ENCODE measurements around the gene SDK1. TPM values are rescaled to one million over a fixed set of nuclear protein-coding genes. Genes with fewer than 3 reads are reported as not detected.

SDK1 gene
- polyA plus RNA-seq, 1 donor from 2014 or later = not detected

DNA sequence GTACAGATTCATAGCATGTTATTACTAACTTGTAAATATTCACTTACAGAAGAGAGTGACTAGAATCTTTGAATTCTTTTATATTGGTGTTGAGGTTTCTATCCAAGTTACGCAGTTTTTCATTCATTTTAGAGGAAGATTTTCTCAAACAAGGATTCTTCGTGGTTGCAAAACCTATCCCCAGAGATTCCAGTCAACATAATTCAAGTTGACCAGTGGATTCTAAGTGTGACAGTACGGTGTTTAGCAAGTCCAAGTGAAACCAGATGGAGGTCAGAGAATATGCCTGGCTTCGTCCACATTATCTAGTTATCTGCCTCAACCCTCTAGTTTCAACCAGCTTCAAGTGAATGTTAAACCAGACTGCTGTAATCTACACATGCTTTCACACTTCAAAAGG lies 131.9 kb downstream of the SDK1 start:
- Mint-ChIP-seq H3K27me3 (peaks cover 4% of the 10 kb centered on the region), H3K27ac (no peak overlapping the region), H3K4me1 (peaks cover 0 to 4% (median 0%) of the 10 kb centered on the region in 3 donors), H3K36me3 (peaks cover 3% of the 10 kb centered on the region), H3K4me3 (no peak overlapping the region), H3K9me3 (no peaks in the 10 kb centered on the region)

DNA sequence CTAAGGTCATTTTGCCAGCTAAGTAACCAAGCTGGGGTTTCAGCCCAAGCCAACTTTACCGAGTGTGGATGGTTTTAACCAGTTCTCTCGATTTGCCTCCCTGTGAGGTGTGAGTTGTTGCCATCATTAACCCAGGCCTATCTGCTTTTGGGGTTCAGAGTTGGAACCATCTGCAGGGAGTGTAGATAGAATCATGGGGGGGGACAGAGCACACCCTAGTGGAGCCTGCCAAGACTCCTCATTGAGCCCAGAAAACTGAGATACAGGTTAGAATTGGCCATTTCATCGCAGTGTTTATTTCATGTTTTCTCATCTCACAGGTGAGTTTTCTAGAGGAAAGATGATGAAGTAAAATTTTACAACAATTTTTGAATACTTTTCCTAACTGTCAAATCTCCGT lies 133.6 kb downstream of the SDK1 start:
- no peaks in the 10 kb centered on the region for H3K9me3 Mint-ChIP-seq
- H3K27ac Mint-ChIP-seq = no peak overlapping the region
- peaks cover 0 to 4% (median 0%) of the 10 kb centered on the region in 3 donors for H3K4me1 Mint-ChIP-seq
- H3K27me3 Mint-ChIP-seq = peaks cover 4% of the 10 kb centered on the region
- H3K36me3 Mint-ChIP-seq = peaks cover 3% of the 10 kb centered on the region
- H3K4me3 Mint-ChIP-seq = no peak overlapping the region

DNA sequence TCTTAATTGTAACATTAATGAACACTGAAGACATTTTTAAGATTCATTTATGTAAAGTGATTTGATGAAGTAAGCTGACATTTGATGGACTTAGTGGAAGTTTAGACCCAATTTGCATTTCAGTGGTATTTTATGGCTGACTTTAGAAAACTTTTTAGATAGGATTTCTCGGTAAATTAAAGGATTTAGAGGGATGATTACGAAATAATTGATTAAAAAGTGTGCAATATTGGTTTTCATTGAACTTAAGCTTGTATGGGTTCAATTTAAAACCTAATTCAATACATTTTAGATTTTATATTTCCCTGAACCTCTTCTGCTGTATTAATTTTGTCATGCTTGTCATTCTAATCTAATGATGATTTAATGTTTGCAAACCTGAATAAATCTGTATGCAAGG lies 135.1 kb downstream of the SDK1 start:
- Mint-ChIP-seq H3K36me3 (no peaks in the 10 kb centered on the region), H3K27me3 (peaks cover 4% of the 10 kb centered on the region), H3K4me1 (no peaks in the 10 kb centered on the region), H3K4me3 (no peak overlapping the region), H3K27ac (no peak overlapping the region), H3K9me3 (no peaks in the 10 kb centered on the region)

DNA sequence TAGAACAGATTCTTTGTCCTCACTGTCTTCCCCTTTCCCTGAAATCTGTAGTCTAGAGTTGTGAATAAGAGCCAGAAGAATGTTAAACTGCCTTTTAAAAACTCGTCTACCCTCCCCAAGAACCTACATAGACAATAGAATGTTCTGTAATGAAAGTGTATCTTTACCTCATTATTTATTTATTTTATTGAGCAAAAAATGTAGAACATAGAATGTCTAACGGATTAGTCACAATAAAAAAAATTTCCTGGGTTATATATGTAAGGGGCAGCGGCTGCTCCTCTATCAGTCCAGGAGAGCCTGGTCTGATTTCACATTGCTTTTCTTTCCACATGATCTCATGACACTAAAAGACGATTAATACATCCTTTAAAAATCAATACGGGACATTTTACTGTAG lies 135.7 kb downstream of the SDK1 start:
- no peak overlapping the region for H3K4me3 Mint-ChIP-seq
- no peaks in the 10 kb centered on the region for H3K9me3 Mint-ChIP-seq
- H3K27me3 Mint-ChIP-seq = peaks cover 4% of the 10 kb centered on the region
- no peaks in the 10 kb centered on the region for H3K36me3 Mint-ChIP-seq
- H3K27ac Mint-ChIP-seq = no peak overlapping the region
- no peaks in the 10 kb centered on the region for H3K4me1 Mint-ChIP-seq

DNA sequence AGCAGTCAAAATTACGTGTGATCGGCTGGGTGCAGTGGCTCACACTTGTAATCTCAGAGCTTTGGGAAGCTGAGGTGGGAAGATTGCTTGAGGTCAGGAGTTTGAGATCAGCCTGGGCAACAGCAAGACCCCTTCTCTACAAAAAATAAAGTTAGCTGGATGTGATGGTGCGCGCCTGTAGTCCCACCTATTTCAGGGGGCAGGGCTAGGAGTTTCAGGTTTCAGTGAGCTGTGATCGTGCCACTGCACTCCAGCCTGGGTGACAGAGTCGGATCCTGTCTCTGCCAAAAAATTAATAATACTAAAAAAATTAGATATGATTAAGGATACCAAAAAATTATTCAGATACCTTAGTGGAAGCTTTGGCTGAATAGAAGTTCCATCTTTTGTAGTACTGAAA lies 136.4 kb downstream of the SDK1 start:
- Mint-ChIP-seq H3K27ac (no peak overlapping the region), H3K4me3 (no peak overlapping the region), H3K36me3 (no peaks in the 10 kb centered on the region), H3K27me3 (peaks cover 4% of the 10 kb centered on the region), H3K4me1 (no peaks in the 10 kb centered on the region), H3K9me3 (no peaks in the 10 kb centered on the region)

DNA sequence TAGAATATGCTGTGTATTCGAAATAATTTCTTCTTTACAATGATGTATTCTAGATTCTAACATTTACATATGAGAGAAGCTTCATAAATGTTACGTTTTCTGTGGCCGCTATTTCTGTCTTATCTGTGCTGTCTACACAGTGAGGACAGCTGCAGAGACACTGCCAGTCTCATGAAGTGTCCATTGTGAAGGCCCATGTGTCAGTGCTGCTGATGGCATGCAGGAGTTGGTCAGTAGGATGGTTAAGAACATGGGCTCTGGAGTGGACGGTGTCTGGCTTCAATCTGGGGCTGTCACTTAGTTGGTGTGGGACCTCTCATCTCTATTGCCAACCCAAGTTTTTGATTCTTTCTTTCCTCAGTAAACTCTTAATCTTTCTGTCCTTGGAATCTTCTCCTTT lies 137.3 kb downstream of the SDK1 start:
- H3K27ac Mint-ChIP-seq = no peak overlapping the region

DNA sequence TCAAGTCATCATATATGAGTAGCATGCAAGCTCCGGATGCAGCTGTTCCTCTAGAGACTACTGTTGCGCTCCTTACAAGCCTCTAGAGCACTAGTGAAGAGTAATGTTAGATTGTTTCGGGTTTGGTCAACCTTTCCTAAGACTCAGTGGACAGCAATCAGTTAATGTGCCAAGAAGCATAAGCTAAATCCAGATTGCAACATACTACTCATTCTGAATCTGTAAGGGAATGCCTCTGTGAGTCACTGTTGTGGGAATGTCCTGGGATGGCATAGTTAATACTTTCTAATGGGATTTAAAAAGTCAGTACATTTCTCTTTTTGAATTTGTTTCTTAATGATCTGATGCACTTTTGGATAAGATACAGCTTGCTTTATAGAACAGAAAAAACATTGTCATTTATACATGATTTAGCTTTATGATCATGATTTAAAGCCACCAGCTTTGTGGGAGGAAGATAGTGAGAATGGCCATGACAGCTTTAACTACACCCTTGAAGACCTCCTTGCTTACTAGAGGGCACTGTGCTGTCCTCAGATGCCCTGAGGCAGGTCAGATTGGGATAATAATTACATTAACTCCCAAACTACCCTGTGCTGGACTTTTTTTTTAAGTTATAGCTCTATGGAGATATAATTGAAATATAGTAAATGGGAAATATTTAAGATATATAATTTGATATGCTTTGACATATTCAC lies 138.4 kb downstream of the SDK1 start:
- Mint-ChIP-seq H3K27me3 (peaks cover 4% of the 10 kb centered on the region), H3K4me3 (no peak overlapping the region), H3K27ac (no peak overlapping the region), H3K9me3 (peaks cover 1 to 5% (median 2%) of the 10 kb centered on the region in 3 donors), H3K4me1 (peaks cover 0 to 1% (median 0%) of the 10 kb centered on the region in 3 donors), H3K36me3 (no peaks in the 10 kb centered on the region)

More for the DNA sequence above, 137.3 kb downstream of the SDK1 start:
- no peaks in the 10 kb centered on the region for H3K36me3 Mint-ChIP-seq
- H3K9me3 Mint-ChIP-seq = no peaks in the 10 kb centered on the region
- H3K4me1 Mint-ChIP-seq = no peaks in the 10 kb centered on the region
- no peak overlapping the region for H3K4me3 Mint-ChIP-seq
- H3K27me3 Mint-ChIP-seq = peaks cover 2% of the 10 kb centered on the region

DNA sequence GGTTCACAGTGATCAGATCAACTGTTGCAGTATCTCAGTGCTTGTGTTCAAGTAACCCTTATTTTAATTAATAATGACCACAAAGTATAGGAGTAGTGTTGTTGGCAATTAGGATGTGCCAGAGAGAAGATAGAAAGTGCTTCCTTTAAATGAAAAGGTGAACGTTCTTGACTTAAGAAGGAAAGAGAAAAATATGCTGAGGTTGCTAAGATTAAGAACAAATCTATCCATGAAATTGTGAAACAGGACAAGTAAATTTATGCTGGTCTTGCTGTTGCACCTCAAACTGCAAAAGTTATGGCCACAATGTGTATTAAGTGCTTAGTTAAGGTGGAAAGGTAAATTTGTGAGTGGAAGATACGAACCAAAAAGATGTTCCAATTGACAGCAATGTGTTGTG lies 139.5 kb downstream of the SDK1 start:
- H3K36me3 Mint-ChIP-seq = no peaks in the 10 kb centered on the region
- no peak overlapping the region for H3K4me3 Mint-ChIP-seq
- H3K27me3 Mint-ChIP-seq = peaks cover 4% of the 10 kb centered on the region
- peaks cover 0 to 1% (median 0%) of the 10 kb centered on the region in 3 donors for H3K4me1 Mint-ChIP-seq
- H3K27ac Mint-ChIP-seq = no peak overlapping the region
- H3K9me3 Mint-ChIP-seq = peaks cover 2 to 10% (median 4%) of the 10 kb centered on the region in 3 donors

DNA sequence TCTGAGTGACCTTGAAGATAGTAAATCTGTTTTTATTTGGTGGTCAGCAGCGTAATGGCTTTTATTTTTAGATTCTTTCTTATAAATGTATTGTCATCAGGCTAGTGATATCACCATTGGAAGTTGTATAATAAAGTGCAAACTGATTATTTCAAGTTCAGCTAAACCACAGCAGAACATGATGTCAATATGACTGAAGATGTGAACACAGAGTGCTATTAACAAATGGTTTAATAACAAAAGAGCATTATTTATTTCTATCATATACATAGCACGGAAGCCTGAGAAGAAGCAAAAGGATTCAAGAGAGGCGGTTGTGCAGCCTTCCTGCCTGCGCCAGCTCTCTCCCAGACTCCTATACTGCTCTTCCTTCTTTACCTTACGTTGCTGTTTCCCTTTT lies 142.7 kb downstream of the SDK1 start:
- no peaks in the 10 kb centered on the region for H3K36me3 Mint-ChIP-seq
- H3K4me1 Mint-ChIP-seq = peaks cover 0 to 1% (median 0%) of the 10 kb centered on the region in 3 donors
- no peak overlapping the region for H3K27ac Mint-ChIP-seq
- H3K4me3 Mint-ChIP-seq = no peak overlapping the region
- peaks cover 4 to 20% (median 10%) of the 10 kb centered on the region in 3 donors for H3K9me3 Mint-ChIP-seq
- H3K27me3 Mint-ChIP-seq = peaks cover 1% of the 10 kb centered on the region

DNA sequence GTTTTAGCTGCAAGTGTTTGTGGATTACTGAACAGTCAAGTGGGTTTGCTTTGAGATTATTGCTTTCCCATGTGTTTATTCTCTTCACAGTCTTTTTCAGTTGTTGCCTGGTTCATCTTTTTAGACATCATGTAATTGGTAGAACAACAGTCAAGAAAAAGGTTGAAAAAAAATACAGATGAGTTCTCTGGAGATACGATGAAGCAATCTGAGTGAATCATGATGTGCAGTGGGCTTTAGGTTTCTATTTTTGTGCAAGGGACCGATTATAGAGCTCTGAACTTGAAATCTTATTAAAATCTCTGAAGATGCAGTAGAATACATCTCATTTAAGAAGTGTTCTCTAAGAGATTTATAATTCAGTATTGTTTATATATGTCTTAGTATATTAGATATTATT lies 145.7 kb downstream of the SDK1 start:
- Mint-ChIP-seq H3K27ac (no peak overlapping the region), H3K27me3 (peaks cover 1% of the 10 kb centered on the region), H3K36me3 (no peaks in the 10 kb centered on the region), H3K4me1 (peaks cover 0 to 1% (median 0%) of the 10 kb centered on the region in 3 donors), H3K4me3 (no peak overlapping the region), H3K9me3 (peaks cover 4 to 20% (median 10%) of the 10 kb centered on the region in 3 donors)

DNA sequence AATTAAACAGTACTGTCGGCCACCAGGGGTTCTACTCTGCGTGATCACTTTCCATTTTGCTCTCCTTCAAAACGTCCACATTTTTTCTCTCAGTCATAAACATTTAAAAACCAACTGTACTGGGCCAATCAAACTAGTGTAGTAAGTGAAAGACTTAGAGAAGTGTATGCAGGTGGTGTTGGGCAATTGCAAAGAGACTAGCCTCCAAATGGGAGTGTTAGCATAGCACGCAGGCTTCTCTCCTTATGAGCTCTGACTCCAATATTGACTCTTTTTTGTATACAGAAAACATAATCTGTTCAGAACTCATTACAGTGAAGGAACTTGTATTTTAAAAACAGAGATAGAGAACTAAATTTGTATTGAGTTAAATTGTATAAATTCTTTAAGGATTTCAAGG lies 150.6 kb downstream of the SDK1 start:
- no peaks in the 10 kb centered on the region for H3K4me1 Mint-ChIP-seq
- H3K4me3 Mint-ChIP-seq = no peak overlapping the region
- H3K27me3 Mint-ChIP-seq = peaks cover 2% of the 10 kb centered on the region
- H3K36me3 Mint-ChIP-seq = no peaks in the 10 kb centered on the region
- H3K27ac Mint-ChIP-seq = no peak overlapping the region
- peaks cover 0 to 3% (median 2%) of the 10 kb centered on the region in 3 donors for H3K9me3 Mint-ChIP-seq

DNA sequence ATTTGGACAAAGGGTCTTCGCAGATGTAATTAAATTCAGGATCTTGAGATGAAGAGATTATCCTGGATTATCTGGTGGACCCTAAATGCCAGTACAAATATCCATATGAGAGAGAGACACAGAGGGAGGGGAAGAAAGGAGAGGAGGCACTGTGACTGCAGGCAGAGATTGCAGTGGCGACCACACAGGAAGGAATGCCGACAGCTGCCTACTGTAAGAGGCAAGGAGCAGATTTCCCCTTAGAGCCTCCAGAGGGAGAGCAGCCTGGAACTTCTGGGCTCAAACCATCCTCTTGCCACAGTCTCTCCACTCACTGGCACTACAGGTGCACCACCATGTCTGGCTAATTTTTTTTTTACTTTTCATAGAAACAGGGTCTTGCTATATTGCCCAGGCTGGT lies 152.3 kb downstream of the SDK1 start:
- Mint-ChIP-seq H3K36me3 (no peaks in the 10 kb centered on the region), H3K27ac (no peak overlapping the region), H3K4me3 (no peak overlapping the region), H3K4me1 (no peaks in the 10 kb centered on the region), H3K9me3 (no peaks in the 10 kb centered on the region), H3K27me3 (peaks cover 2% of the 10 kb centered on the region)

DNA sequence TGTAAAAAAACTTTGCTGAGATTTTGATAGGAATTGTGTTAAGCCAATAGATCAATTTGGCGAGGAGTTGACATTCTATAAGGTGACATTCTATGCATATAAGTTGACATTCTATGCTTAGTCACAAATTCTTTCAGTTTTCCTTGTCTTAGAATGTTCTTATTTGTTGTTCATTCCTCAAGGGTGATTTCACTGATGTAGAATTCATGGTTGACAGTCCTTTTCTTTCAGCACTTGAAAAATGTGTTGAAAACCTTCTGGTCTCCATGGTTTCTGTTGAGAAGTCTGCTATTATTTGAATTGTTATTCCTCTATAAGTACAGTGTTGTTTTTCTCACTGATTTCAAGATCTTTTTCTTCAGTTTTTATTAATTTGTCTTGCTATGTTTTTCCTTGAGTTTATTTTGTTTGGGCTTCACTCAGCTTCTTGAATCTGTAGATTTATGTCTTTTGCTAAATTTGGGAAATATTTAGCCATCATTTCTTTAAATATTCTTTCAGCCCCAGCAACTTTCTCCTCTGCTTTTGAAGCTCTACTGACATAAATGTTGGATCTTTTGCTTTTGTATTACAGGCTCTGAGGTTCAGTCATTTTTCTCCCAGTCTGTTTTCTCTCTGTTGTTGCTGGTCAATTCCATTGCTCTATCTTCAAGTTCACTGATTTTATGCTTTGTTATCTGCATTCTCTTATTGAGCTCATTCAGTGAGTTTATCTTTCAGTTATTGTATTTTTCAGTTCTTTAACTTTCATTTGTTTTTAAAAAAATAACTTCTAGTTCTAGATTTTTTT lies 154.9 kb downstream of the SDK1 start:
- no peaks in the 10 kb centered on the region for H3K4me1 Mint-ChIP-seq
- no peaks in the 10 kb centered on the region for H3K9me3 Mint-ChIP-seq
- H3K36me3 Mint-ChIP-seq = no peaks in the 10 kb centered on the region
- H3K4me3 Mint-ChIP-seq = no peak overlapping the region
- peaks cover 2% of the 10 kb centered on the region for H3K27me3 Mint-ChIP-seq
- no peak overlapping the region for H3K27ac Mint-ChIP-seq

DNA sequence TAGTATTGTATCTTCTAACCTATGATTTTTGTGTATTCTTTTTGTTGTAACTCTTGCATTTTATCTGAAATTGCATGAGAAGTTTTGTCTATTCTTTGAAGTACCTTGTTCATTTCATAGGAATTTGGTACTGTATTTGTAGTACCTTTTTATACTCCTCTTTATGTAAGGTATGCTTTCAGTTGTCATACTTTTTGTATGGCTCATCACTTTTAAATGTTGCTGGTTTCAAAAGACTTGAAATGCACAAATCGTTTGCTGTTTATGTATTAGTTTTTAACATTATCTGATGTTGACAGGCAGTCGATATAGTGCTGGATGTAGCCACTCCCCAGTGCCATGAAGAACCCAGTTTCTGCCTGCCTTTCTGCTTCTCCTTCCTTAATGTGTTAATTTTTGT lies 158.1 kb downstream of the SDK1 start:
- Mint-ChIP-seq H3K27ac (no peak overlapping the region), H3K4me3 (no peak overlapping the region), H3K9me3 (peaks cover 0 to 2% (median 0%) of the 10 kb centered on the region in 3 donors), H3K27me3 (peaks cover 3% of the 10 kb centered on the region), H3K36me3 (no peaks in the 10 kb centered on the region), H3K4me1 (no peaks in the 10 kb centered on the region)

DNA sequence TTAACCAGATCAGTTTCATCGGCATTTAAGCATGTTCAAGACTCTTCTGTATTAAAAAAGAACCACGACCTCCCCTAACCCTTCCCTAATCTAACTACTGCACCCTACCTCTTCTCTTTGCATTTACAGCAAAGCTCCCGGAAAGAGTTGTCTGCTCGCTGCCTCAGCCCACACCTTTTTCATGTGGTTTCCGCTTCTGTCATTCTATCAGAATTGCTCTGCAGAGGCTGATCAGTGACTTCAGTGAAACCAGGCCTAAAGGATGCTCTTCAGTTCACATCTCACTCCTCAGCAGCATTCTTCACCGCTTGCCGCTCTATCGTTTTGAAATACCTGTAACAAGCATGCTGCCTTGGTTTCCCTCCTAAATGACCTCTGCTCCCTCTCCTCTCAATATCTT lies 160.9 kb downstream of the SDK1 start:
- Mint-ChIP-seq H3K9me3 (peaks cover 0 to 2% (median 0%) of the 10 kb centered on the region in 3 donors), H3K27ac (no peak overlapping the region), H3K4me1 (no peaks in the 10 kb centered on the region), H3K36me3 (no peaks in the 10 kb centered on the region), H3K27me3 (peaks cover 3% of the 10 kb centered on the region), H3K4me3 (no peak overlapping the region)

DNA sequence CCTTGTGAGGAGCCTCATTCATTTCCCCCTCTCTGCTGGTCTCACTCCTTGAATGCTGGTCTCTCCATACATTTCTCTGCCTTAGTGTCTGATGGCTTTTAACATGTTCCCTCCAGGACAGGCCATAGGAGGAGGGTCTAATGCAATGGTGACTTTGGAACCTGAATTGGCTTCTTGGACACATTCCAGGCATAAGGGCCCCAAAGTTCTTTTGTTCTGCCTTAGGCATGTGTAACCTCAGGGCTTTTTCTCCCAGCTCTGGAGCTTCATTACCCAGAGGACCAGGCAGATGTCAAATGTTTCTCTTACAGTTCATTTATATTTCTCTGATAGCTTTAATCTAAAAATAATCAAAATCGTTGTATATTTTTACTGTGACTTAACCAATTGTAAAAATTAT lies 162.6 kb downstream of the SDK1 start:
- no peaks in the 10 kb centered on the region for H3K4me1 Mint-ChIP-seq

More for the DNA sequence above, 162.6 kb downstream of the SDK1 start:
- Mint-ChIP-seq H3K36me3 (no peaks in the 10 kb centered on the region), H3K27ac (no peak overlapping the region), H3K9me3 (peaks cover 0 to 2% (median 0%) of the 10 kb centered on the region in 3 donors), H3K4me3 (no peak overlapping the region), H3K27me3 (peaks cover 3% of the 10 kb centered on the region)
